Trophoblast cell (in vitro differentiated cells and primary cell): ENCODE results near the gene TSPEAR.

Experiments
- DNase-seq, 2 donors: peaks; one replicate each; pipeline ENCODE4 v3.0.0-alpha.2; 2016
- H2AFZ ChIP-seq: 2 replicates; pipeline ENCODE4 v1.6.1; 2013; ENCODE audit warnings: low read length, moderate library complexity, mild to moderate bottlenecking; ENCODE audit not compliant: insufficient read depth, poor library complexity
- H2AK5ac ChIP-seq: 2 replicates; pipeline ENCODE4 v1.6.1; 2013; ENCODE audit warnings: mild to moderate bottlenecking, low read length
- H2BK120ac ChIP-seq: 2 replicates; pipeline ENCODE4 v1.6.1; 2013; ENCODE audit warnings: low read length, mild to moderate bottlenecking, moderate library complexity; ENCODE audit not compliant: insufficient read depth, poor library complexity
- H2BK12ac ChIP-seq: 2 replicates; pipeline ENCODE4 v1.6.1; 2013; ENCODE audit warnings: mild to moderate bottlenecking, low read length, moderate library complexity
- H2BK5ac ChIP-seq: 2 replicates; pipeline ENCODE4 v1.6.1; 2013; ENCODE audit warnings: low read length, low read depth, moderate library complexity, mild to moderate bottlenecking; ENCODE audit not compliant: poor library complexity
- H3K14ac ChIP-seq: 2 replicates; pipeline ENCODE4 v1.6.1; 2013; ENCODE audit warnings: mild to moderate bottlenecking, low read length
- H3K18ac ChIP-seq: 2 replicates; pipeline ENCODE4 v1.6.1; 2013; ENCODE audit warnings: mild to moderate bottlenecking, low read length
- H3K23ac ChIP-seq: 2 replicates; pipeline ENCODE4 v1.6.1; 2013; ENCODE audit warnings: low read length
- H3K27ac ChIP-seq: 2 replicates; pipeline ENCODE4 v1.5.1; 2013; ENCODE audit warnings: low read depth, mild to moderate bottlenecking, inconsistent platforms, low read length, moderate library complexity
- H3K27me3 ChIP-seq: 2 replicates; pipeline ENCODE4 v1.6.1; 2013; ENCODE audit warnings: inconsistent platforms, mild to moderate bottlenecking, low read length, moderate library complexity; ENCODE audit not compliant: insufficient read depth
- H3K36me3 ChIP-seq, 2 experiments: 1 replicate in 1 of 2; 2 replicates in 1 of 2; pipeline ENCODE4 v1.6.1; 2013; ENCODE audit warnings: low read length in 2 of 2, mild to moderate bottlenecking in 2 of 2, moderate library complexity in 1 of 2; ENCODE audit not compliant: insufficient read depth in 2 of 2, control insufficient read depth in 1 of 2
- H3K4ac ChIP-seq: 2 replicates; pipeline ENCODE4 v1.6.1; 2013; ENCODE audit warnings: low read depth, mild to moderate bottlenecking, low read length, moderate library complexity
- H3K4me1 ChIP-seq, 2 experiments: 1 replicate in 1 of 2; 2 replicates in 1 of 2; pipeline ENCODE4 v1.6.1; 2013; ENCODE audit warnings: low read length in 2 of 2, mild to moderate bottlenecking in 2 of 2, moderate library complexity in 1 of 2; ENCODE audit not compliant: insufficient read depth in 2 of 2, control insufficient read depth in 1 of 2
- H3K4me2 ChIP-seq: 2 replicates; pipeline ENCODE4 v1.6.1; 2013; ENCODE audit warnings: inconsistent platforms, mild to moderate bottlenecking, low read length, moderate library complexity
- H3K4me3 ChIP-seq: 2 replicates; pipeline ENCODE4 v1.5.1; 2013; ENCODE audit warnings: mild to moderate bottlenecking, low read depth, low read length, inconsistent platforms
- H3K79me1 ChIP-seq: one replicate; pipeline ENCODE4 v1.6.1; 2013; ENCODE audit warnings: low read length
- H3K79me2 ChIP-seq: 2 replicates; pipeline ENCODE4 v1.6.1; 2013; ENCODE audit warnings: low read length, mild to moderate bottlenecking; ENCODE audit not compliant: control insufficient read depth, insufficient read depth, poor library complexity
- H3K9ac ChIP-seq: 2 replicates; pipeline ENCODE4 v1.6.1; 2013; ENCODE audit warnings: mild to moderate bottlenecking, low read length
- H3K9me3 ChIP-seq: 2 replicates; pipeline ENCODE4 v1.6.1; 2013; ENCODE audit warnings: low read depth, mild to moderate bottlenecking, control low read depth, inconsistent platforms, low read length; ENCODE audit not compliant: insufficient read depth
- H4K12ac ChIP-seq: 2 replicates; pipeline ENCODE4 v1.6.1; 2013; ENCODE audit warnings: low read depth, mild to moderate bottlenecking, low read length, moderate library complexity
- H4K8ac ChIP-seq: 2 replicates; pipeline ENCODE4 v1.6.1; 2013; ENCODE audit warnings: low read depth, mild to moderate bottlenecking, low read length, moderate library complexity
- H4K91ac ChIP-seq: one replicate; pipeline ENCODE4 v1.6.1; 2013; ENCODE audit warnings: low read depth, mild to moderate bottlenecking, low read length, moderate library complexity
- WGBS: extraction: QIAGEN DNeasy Blood & Tissue Kit; methylation state at CpG from one replicate; pipeline ENCODE4 v1.1.7; 2013; ENCODE audit warnings: missing lambda C conversion rate; ENCODE audit not compliant: insufficient read length, insufficient coverage; ENCODE audit errors: extremely low coverage; 5-methylcytosine and 5-hydroxymethylcytosine counted together

TSPEAR gene

DNA sequence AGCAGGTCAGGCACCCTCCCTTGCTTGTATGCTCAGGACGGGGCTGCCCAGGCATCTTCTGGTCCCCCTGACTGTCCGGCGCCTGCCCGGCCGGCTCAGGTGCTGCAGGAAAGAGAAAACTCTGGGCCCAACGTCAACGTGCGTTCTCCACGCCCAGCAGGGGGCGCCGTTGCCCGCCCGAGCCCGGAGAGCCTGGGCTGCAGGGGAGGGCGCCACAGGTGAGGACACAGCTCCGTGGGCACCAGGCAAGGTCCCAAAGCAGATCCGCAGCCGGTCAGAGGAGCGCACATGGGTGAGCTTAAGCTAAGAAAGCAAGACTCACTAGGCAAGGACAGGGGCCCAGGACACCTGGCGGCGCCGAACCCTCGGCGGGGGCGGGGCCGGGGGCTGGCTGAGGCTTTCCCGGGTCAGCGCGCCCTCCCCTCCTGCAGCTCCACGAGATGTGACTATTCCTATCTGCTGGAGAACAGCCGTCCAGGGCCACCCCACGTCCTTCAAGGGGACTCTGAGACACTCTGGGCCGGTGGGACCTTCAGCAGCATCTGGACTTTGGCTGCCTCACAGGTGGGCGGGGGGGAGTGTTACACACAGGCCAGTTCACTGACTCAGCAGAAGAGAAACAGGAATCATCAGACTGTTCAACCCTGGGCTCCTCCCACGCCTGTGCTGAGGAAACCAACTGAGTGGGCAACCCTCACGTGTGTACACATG is 200.7 kb downstream of the TSPEAR start:
- H3K79me2 ChIP-seq: no peaks in the 10 kb centered on the region
- no CpG with 5 or more reads among the region's 36 CpGs for WGBS
- no peak overlapping the region for H2BK5ac ChIP-seq
- H2BK12ac ChIP-seq: no peak overlapping the region
- no peak overlapping the region for H2AFZ ChIP-seq
- peak overlapping the region; percentile 22 for H3K4me3 ChIP-seq
- peak overlapping the region; percentile 53 for H3K4me2 ChIP-seq
- H3K23ac ChIP-seq: no peak overlapping the region
- peak; percentile 49 to 80 for DNase-seq
- no peaks in the 10 kb centered on the region for H3K79me1 ChIP-seq
- H3K9ac ChIP-seq: no peak overlapping the region
- H2AK5ac ChIP-seq: no peak overlapping the region
- H3K4me1 ChIP-seq: peaks cover 3 to 11% of the 10 kb centered on the region in 2 experiments
- H3K9me3 ChIP-seq: no peaks in the 10 kb centered on the region
- H3K18ac ChIP-seq: no peak overlapping the region
- no peak overlapping the region for H3K27ac ChIP-seq
- H3K14ac ChIP-seq: no peak overlapping the region
- H2BK120ac ChIP-seq: no peak overlapping the region
- H4K12ac ChIP-seq: no peak overlapping the region
- H3K27me3 ChIP-seq: no peaks in the 10 kb centered on the region
- no peak overlapping the region for H3K4ac ChIP-seq
- H3K36me3 ChIP-seq: no peaks in the 10 kb centered on the region
- no peak overlapping the region for H4K91ac ChIP-seq
- H4K8ac ChIP-seq: no peak overlapping the region

DNA sequence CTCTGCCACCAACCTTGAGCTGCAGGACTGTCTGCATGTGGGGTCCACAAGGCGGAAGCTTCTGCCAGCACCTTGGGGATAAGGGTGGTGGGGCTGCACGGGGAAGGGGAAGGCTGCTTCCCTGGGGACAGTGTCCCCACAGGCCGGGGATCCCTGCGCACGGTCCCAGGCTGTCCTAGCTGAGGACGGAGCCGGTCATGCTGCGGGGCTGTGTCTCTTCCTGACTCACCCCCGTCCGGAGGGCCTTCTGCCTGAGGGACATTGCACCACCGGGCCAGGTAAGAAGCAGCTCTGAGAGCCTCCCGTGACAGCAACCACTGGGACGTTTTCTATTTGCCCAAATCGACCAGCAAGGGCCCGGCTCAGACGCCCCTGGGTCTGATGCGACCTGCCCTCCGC is 201.3 kb downstream of the TSPEAR start:
- H3K4ac ChIP-seq: no peak overlapping the region
- no peak overlapping the region for H2AFZ ChIP-seq
- no peak overlapping the region for H3K18ac ChIP-seq
- no peaks in the 10 kb centered on the region for H3K9me3 ChIP-seq
- no peak overlapping the region for H4K12ac ChIP-seq
- H3K23ac ChIP-seq: no peak overlapping the region
- H3K27me3 ChIP-seq: no peaks in the 10 kb centered on the region
- no peak overlapping the region for H2BK5ac ChIP-seq
- H2AK5ac ChIP-seq: no peak overlapping the region
- DNase-seq: peak; percentile 45 to 51
- H3K9ac ChIP-seq: no peak overlapping the region
- no peaks in the 10 kb centered on the region for H3K79me1 ChIP-seq
- no peak overlapping the region for H3K4me3 ChIP-seq
- H3K4me2 ChIP-seq: peak overlapping the region; percentile 53
- H3K4me1 ChIP-seq: peaks cover 3 to 11% of the 10 kb centered on the region in 2 experiments
- H3K79me2 ChIP-seq: no peaks in the 10 kb centered on the region
- H2BK120ac ChIP-seq: no peak overlapping the region
- H4K8ac ChIP-seq: no peak overlapping the region
- no peak overlapping the region for H2BK12ac ChIP-seq
- WGBS: no CpG with 5 or more reads among the region's 18 CpGs
- H3K36me3 ChIP-seq: no peaks in the 10 kb centered on the region
- H3K27ac ChIP-seq: no peak overlapping the region
- H3K14ac ChIP-seq: no peak overlapping the region
- no peak overlapping the region for H4K91ac ChIP-seq

DNA sequence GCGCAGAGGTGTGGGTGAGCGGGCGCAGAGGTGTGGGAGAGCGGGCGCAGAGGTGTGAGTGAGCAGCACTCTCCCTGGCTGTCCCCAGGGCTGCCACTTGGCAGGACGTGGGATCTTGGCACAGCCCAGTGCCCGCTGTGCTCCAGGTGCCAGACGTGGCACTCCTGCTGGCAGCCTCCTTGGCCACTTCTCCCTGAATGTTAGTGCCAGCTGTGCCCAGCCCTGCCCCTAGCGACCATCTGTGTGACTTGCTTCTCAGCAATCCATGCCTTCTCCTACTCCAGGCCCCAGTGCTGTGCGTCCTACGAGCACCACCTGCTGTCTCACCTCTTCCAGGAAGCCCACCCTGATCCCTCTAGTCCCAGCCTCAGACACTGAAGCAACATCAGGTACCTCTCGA is 201.8 kb downstream of the TSPEAR start:
- Histone ChIP-seq H2BK12ac (no peak overlapping the region), H3K4ac (no peak overlapping the region), H2BK120ac (no peak overlapping the region), H2BK5ac (no peak overlapping the region), H3K9ac (no peak overlapping the region), H2AK5ac (no peak overlapping the region), H4K12ac (no peak overlapping the region), H3K36me3 (no peaks in the 10 kb centered on the region), H3K9me3 (no peaks in the 10 kb centered on the region), H4K91ac (no peak overlapping the region), H3K79me2 (no peaks in the 10 kb centered on the region), H4K8ac (no peak overlapping the region), H3K27me3 (no peaks in the 10 kb centered on the region), H3K27ac (no peak overlapping the region), H3K79me1 (no peaks in the 10 kb centered on the region), H3K14ac (no peak overlapping the region), H2AFZ (no peak overlapping the region), H3K23ac (no peak overlapping the region), H3K18ac (no peak overlapping the region), H3K4me3 (no peak overlapping the region), H3K4me1 (peaks cover 3 to 11% of the 10 kb centered on the region in 2 experiments), H3K4me2 (no peak overlapping the region)
- no CpG with 5 or more reads among the region's 12 CpGs for WGBS
- no peak for DNase-seq

DNA sequence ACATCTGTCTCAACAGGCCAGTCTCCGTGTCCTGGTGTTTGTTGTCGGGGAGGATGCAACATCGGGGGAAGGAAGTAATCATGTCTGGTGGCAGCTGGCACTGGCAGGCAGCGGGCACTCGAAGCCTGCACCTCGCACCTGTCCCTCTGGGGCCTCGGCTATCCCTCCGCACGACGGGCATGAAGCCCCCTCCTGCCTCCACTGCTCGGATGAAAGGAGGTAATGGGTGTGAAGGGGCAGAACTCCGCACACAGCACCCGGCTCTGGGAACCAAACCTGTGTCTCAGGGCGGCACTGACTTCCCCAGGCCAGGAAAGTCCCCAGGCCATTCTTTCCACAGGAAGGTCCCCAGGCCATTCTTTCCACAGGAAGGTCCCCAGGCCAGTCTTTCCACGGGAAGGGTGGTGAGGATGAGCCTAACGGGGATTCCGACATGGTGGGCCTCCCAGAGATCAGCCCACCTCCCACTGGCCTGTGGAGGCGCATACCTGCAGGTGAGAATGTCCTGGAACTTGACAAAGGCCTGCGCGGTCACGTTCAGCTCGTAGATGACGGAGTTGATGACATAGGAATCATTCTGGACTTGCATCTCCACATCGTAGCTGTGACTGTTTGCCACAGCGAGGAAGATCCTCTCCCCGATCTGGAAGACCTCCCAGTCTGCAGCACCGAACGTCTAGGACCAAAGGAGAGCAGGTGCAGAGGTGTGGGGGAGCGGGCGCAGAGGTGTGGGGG is 202.5 kb downstream of the TSPEAR start:
- Histone ChIP-seq H2BK120ac (no peak overlapping the region), H3K27me3 (no peaks in the 10 kb centered on the region), H2AK5ac (no peak overlapping the region), H3K4me1 (peaks cover 3 to 11% of the 10 kb centered on the region in 2 experiments), H4K12ac (no peak overlapping the region), H3K4me3 (no peak overlapping the region), H3K9ac (no peak overlapping the region), H2BK5ac (no peak overlapping the region), H3K9me3 (no peaks in the 10 kb centered on the region), H2AFZ (no peak overlapping the region), H2BK12ac (no peak overlapping the region), H3K23ac (no peak overlapping the region), H4K91ac (no peak overlapping the region), H3K79me1 (no peaks in the 10 kb centered on the region), H3K4me2 (no peak overlapping the region), H3K4ac (no peak overlapping the region), H3K18ac (no peak overlapping the region), H3K14ac (no peak overlapping the region), H4K8ac (no peak overlapping the region), H3K27ac (no peak overlapping the region), H3K36me3 (no peaks in the 10 kb centered on the region), H3K79me2 (no peaks in the 10 kb centered on the region)
- DNase-seq: no peak
- no CpG with 5 or more reads among the region's 30 CpGs for WGBS
